ENCODE measurements around the gene SLC24A2. TPM values are rescaled to one million over a fixed set of nuclear protein-coding genes. Genes with fewer than 3 reads are reported as not detected.

The SLC24A2 gene
- total and polyA plus RNA-seq, 10 of the 15 experiments (the other 5 are each of a cell fraction or from before 2014, with no cell fraction given), result not detected

GRCh38 chr9:19788152-19788551 is 685 bp downstream of the SLC24A2 start:
- TF ChIP-seq CUX1 (IDR thresholded peaks at IDR 0.05; ENCODE audit: insufficient replicate concordance, low read depth, low read length) (no peak), BHLHE40 (IDR thresholded peaks at IDR 0.05; ENCODE audit: borderline replicate concordance in 1 of 2, low read depth in 2 of 2, low read length in 1 of 2) (no peak), PML (IDR thresholded peaks at IDR 0.05; ENCODE audit: low read length) (no peak), REST (IDR thresholded peaks at IDR 0.05; ENCODE audit: low read depth, low read length) (no peak), PBX3 (IDR thresholded peaks at IDR 0.05; ENCODE audit: insufficient replicate concordance, low read depth, low read length) (no peak)
- H2AFZ ChIP-seq (ENCODE audit: control insufficient read depth, low read depth, low read length), result no peak overlapping the region
- H3K4me2 ChIP-seq (ENCODE audit: control insufficient read depth, insufficient read depth), result no peak overlapping the region
- H3K27me3 ChIP-seq (replicated peaks in 1 of 2; ENCODE audit: control insufficient read depth in 2 of 2, insufficient read depth in 2 of 2, low read length in 1 of 2), result peaks cover 0 to 3% of the 10 kb centered on the region in 2 experiments; a peak in 1 of 4 replicates
- H3K9ac ChIP-seq (ENCODE audit: control insufficient read depth, insufficient read depth, low read length), result no peak overlapping the region
- no peaks in the 10 kb centered on the region for H3K79me2 ChIP-seq (ENCODE audit: control insufficient read depth, insufficient read depth, low read length)
- no TSS peak for BruUV-seq (replicated peaks)
- ATAC-seq, result no peak
- H3K4me3 ChIP-seq, result no peak overlapping the region
- FAIRE-seq, result no peak
- H3K4me1 ChIP-seq (ENCODE audit: control insufficient read depth, insufficient read depth, low read length), result no peaks in the 10 kb centered on the region
- in situ Hi-C loops (cut with MboI), result no loop called here
- DNase-seq (ENCODE audit: low read depth, low spot score), result no peak
- H3K27ac ChIP-seq (ENCODE audit: control insufficient read depth, insufficient read depth), result no peak overlapping the region
- intact Hi-C loops (cut with micrococcal nuclease; ENCODE audit: unreplicated experiment), result loop anchor here (10.0 kb wide), 1 partner anchor 293 kb away; no protein-coding TSS in a partner anchor
- no peaks in the 10 kb centered on the region for H4K20me1 ChIP-seq (ENCODE audit: control insufficient read depth, insufficient read depth)
- POLR2A ChIA-PET, result no interaction called here
- no peaks in the 10 kb centered on the region for H3K9me3 ChIP-seq (replicated peaks; ENCODE audit: control insufficient read depth, insufficient read depth, low read length)
- RAD21 ChIA-PET (ENCODE audit: unreplicated experiment), result no interaction called here
- CTCF ChIA-PET, result no interaction called here
- SMC1A ChIA-PET (ENCODE audit: uncharacterized antibody, unreplicated experiment), result no interaction called here
- no peaks in the 10 kb centered on the region for H3K36me3 ChIP-seq (ENCODE audit: control insufficient read depth in 2 of 2, insufficient read depth in 2 of 2, low read length in 1 of 2)
- WGBS (ENCODE audit: insufficient coverage, insufficient replicate concordance, low lambda C conversion rate, missing lambda C conversion rate), result 38% methylated on average over 24 of the region's 24 CpGs
